ENCODE data around the gene SRRM2.

- TF ChIP-seq CTCF (IDR thresholded peaks at IDR 0.05) (no peak), POLR2A (IDR thresholded peaks at IDR 0.05) (no peak)
Observed at GRCh38 chr16:2715966-2716885, 36.2 kb upstream of the SRRM2 start.
